ENCODE data around the gene SCTR.

SCTR gene
- 0 reads per million in 3 experiments for total RNA-seq

DNA sequence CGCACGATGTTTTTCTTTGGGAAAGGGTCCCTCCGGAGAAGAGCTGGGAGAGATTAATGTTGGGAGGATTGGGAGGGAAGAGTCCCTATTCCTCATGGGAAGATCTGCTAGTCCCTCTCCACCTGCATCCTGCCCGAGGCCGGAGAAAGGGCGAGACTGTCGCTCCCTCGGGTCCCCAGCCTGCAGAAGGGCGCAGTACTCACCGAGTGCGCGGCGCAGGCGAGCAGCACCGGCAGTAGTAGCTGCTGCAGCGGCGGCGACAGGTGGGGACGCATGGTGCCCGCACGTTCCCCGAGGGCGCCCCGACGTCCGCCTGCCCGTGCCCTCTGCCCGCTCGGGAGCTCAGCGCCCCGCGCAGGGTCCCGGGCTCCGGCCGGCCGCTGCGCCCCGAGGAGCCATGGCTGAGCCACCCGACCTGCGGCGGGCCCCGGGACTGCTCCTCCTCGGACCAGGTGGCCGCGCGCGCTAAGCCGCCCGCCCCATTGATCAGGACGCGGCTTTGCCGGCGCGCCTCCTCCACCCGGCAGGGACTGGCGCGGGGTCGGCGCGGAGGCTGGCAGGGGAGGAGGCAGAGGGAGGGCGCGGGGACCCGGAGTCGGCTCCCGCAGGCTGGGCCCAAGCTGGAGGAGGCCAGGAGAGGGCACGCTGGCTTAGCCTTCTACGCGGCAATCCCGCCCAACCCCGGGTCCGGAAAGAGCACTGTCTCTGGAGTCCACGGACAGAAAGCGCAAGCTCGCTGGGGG lies at the start of gene SCTR:
SCTR (minus strand) TSS at position 532 of the 743 bp plus-strand sequence; CDS start at position 275, 257 bp downstream.
- DNase-seq: no peak

- DNase-seq: no peak
These were observed 43.0 kb upstream of the SCTR start for GRCh38 chr2:119567292-119567691.

DNA sequence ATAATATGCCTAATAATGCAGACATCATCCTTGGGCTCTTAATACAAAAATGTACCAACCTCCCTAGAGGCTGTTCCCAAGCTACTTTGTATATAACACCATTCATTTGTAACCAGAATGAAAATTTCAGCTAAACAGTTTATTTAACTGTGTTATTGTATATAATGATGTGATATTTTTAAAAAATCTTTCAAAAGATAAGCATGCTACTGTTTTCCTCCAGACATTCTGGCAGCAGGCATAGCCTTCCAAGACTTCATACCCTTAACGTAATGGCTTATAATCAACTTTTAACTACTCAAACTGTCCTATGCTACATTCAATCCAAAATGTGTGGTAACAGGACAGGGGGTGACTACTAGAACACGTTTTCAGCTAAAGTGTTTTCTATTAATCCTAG lies 41.2 kb upstream of the SCTR start:
- no peak for DNase-seq

DNA sequence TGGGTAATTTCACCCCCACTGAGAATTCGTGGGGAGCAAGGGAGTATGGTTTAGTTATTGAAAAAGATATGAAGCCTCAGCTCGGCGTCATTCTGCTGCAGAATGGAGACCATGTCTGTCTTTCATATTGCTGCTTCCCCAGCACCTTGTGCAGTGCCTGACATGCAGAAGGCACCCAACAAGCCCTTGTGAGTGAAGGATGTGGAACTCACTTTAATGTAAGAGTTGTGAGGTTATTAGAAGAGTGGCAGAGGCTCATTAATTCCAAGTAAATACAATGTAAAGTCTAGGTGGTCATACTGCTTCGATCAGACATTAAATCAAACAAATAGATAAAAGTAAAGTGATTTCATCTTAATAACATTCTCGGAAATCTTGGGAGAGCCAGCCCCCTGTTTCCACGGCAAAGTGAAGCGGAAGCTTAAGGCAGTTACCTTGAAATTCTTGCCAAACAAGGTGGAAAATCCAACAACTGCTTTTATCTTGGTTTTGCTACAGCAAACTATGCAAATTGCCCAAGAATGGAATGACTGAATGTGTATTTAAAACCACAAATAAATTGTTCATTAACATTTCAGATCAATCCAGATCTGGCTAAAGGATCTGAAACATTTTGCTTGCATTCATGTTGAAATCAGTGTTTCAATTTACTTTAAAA lies 29.5 kb upstream of the SCTR start:
- DNase-seq: no peak

- no peak for DNase-seq
These were observed 28.6 kb upstream of the SCTR start for GRCh38 chr2:119552902-119553301.

DNA sequence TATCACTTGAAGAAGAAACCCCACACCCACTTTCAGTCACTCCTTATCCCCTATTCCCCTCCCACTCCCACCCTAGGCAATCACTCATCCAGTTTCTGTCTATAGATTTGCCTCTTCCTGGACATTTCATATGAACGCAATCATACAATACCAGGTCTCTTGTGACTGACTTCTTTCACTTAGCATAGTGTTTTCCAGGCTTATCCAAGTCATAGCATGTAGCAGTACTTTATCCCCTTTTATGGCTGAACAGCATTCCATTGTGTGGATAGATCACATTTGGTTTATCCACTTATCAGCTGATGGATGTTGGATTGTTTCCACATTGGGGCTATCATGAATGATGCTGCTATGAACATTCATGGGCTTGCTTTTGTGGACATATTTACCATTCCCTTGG lies 26.6 kb upstream of the SCTR start:
- DNase-seq: no peak

GRCh38 chr2:119550346-119550745 lies 26.1 kb upstream of the SCTR start:
- DNase-seq: no peak

DNA sequence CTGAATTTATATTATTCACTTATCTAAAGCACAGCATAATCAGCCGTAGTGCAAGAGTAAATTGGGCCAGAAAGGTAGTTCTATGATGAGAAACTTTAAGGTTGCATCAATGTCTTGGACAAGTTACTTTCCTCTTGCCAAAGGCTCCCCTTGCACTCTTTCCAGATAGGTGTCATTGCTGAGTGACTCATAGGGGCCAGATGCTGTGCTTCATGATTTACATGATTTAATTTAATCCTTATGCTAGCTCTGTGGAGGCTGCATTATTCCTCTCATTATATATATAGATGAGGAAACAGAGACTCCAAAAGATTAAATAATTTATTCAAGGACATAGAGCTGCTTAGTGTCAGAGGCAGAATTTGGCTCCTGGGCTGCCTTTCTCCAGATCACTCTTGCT lies 25.0 kb upstream of the SCTR start:
- no peak for DNase-seq

DNA sequence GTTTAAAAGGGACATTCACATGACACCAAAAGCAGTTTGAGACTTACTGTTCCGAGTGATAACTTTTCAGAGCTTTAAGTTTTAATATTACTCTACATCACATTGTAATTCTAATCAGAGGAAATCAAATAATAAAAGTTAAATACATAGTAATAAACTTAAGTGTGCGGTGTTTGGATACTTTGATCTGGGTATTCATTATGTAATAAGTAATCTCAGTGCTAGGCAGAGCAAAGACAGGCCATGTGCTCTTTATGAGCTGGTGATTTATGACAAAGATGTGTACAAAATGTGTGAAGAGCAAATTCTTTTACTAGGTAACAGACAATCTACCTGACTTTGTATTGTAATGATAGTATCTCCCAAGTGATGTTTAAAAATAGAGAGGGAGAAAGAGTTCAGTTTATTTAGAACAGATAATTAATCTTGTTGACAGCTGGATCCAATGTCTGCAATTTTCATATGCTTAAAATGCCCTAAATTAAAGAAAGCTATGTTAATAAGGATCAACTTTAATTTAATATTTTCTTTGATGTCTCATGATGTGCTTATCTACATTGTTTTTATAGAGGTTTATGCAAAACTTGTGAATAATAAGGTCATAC lies 24.3 kb upstream of the SCTR start:
- no peak for DNase-seq

- DNase-seq: no peak
These were observed 22.1 kb upstream of the SCTR start for GRCh38 chr2:119546447-119546767.

DNA sequence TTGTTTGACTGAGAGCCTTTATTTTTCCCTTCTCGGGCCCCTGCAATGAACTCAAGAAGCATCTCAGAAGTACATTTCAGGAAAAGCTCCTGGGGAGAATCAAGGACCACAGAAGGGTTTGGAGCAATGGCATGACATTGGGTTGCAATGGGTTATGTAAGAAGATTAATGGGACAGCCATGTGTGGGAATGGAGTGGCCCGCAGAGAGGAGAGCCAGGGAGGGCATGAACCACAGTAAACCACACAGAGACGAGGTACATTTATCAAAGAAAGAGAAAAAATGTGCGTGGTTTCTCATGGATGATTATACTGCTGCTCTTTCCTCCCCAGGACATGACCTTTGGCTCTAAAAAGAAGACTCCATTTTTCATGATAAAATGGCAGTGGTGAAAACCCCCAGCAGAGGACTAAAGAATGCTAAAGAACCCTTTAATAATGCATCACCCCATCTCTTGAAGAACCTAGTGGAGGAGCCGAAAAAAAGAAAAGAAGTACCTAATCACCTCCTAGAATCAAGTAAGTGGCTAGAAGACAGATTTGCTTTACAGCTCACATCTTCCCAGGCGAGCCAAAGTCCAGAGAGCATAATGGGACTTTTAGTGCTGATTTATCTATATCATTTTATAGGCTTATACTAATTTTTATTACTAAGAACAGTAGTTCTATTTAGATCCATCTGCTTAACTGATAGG lies 21.6 kb upstream of the SCTR start:
- DNase-seq: no peak

DNA sequence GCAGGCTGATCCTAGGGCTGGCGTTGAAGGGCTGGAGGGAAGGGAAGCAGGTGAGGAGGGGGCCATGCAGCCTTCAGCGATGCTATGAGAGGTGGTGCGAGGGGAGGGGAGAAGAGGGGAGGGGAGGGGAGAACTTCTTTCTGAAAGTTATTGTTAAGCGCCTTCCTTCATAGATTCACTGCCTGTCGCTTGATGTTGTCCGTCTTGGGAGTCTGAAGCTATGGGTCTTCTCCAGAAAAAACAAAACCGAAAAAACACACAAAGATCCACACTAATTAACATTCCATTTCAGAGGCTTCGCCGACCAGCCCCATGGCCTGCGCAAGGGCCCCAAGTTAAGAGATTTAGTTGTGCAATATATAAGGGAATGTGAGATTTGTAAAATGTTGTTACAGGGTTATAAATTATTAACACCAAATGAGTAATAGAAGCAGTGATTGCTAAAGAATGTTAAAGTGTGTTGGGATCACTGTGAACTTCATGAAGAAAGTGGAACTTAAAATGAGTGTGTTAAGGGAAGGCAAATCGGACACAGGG lies 20.7 kb upstream of the SCTR start:
- DNase-seq: no peak

- no peak for DNase-seq
These were observed 20.0 kb upstream of the SCTR start, which contains the start of gene CFAP221 for GRCh38 chr2:119544075-119544938. Gene CFAP221, plus strand, starts transcription at chr2:119544449. Its CDS starts 1,683 bp downstream, at chr2:119546132.

- no peak for DNase-seq
These were observed 17.2 kb upstream of the SCTR start for GRCh38 chr2:119541476-119541875.

DNA sequence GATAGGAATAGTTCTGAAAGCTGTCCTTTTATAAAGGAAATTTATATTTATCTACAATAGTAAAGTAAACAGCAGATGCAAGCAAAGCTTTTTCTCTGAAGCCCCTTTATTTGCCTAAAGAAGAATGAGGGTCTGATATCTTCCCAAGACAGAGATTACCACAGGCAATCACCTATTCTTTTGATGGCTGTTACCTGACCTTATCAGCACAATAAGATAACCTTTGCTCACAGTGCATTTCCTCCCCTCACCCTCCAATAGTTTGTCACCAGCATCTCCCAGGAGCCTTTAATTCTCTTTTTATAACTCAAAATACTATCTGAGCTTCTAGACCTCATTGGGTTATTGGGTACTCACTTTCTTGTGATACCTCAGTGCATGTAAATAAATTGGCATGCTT lies 13.5 kb upstream of the SCTR start:
- DNase-seq: no peak

- DNase-seq: no peak
These were observed 12.4 kb upstream of the SCTR start for GRCh38 chr2:119536707-119537106.

GRCh38 chr2:119536211-119536610 lies 11.9 kb upstream of the SCTR start:
- no peak for DNase-seq

DNA sequence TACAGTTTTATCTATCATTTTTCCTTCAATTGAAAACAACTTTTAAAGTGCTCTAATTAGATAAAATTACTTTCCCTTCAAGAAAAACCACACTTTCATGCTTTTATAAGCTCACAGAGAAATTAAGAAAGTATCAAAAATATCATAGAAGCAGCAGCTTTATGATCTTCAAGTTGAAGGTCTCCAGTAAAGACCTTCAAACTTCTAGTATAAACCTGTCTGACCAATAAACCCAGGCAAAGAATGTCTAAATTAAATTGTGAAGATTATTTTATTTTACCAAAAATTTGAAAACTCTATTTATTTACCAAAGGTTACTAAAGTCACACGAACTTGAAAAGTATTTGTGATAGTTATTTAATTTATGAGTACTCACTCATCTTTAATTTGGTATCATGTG lies 9.3 kb upstream of the SCTR start:
- DNase-seq: no peak

DNA sequence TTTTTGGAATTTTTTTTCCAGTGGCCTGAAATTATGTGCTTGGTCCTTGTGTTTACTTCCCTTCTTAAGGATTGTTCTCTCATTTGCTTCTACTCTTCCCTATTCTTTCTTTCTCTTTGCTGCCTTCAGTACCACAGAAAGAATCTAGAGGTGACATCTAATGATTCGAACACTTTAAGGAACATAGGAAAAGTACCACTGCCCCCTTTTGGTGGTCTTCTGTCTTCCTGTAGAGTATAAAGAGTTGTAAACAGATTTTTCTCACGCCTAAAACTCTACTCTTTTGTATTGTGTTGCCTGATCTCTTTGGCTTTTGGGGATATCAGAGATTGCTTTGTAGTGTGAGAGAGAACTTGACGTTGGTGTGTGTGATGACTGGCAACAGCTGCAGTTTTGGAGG lies 7.0 kb upstream of the SCTR start:
- DNase-seq: no peak

- DNase-seq: no peak
These were observed 3.7 kb upstream of the SCTR start for GRCh38 chr2:119527999-119528398.

- no peak for DNase-seq
These were observed 1.3 kb upstream of the SCTR start for GRCh38 chr2:119525614-119526013.

DNA sequence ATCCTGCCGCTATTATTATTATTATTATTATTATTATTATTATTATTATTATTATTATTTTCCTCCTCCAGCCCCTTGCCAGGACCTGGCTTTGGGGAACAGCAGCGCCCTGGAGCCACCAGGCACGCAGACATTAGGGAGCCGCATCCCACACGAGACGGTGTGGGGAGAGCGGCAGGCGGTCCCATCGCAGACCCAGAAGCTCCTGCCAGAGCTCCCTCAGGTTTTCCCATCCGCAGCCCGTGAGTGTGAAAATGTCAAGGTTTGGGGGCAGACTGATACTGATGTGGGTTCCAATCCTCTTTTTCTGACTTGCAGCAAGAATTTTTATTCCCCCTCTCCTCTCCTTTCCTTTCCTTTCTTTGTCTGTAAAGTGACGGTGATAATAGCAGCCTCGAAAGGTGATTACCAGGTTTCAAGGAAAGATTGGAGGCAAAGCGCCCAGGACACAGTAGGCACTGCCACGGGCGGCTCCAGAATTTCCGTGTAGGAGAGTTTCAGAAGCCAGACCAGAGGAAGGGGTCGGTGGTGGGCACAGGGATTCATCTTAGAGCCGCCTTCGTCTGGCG lies 816 bp downstream of the SCTR start:
- no peak for DNase-seq
